ENCODE results near the gene SPATA31C1.

DNA sequence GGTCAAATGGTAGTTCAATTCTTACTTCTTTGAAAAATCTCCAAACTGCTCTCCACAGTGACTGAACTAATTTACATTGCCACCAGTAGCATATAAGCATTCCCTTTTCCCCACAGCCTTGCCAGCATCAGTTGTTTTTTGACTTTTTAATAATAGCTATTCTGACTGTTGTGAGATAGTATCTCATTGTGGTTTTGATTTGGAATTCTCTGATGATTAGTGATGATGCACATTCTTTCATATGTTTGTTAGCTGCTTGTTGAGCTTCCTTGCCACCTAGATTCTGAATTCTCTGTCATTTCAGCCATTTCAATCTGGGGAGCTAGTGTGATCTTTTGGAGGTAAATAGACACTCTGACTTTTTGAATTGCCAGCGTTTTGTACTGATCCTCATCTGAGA is 32.5 kb downstream of the SPATA31C1 start:
- no peak for TF ChIP-seq FOSL1 (CRISPR knock-in tag; IDR thresholded peaks at IDR 0.05; ENCODE audit: borderline replicate concordance)
- TF ChIP-seq HNRNPUL1 (IDR thresholded peaks at IDR 0.05; ENCODE audit: low read depth, low read length): no peak
- no peak for TF ChIP-seq ZNF530 (CRISPR knock-in tag; IDR thresholded peaks at IDR 0.05; ENCODE audit: low read depth)
- no peak for TF ChIP-seq PRPF4 (IDR thresholded peaks at IDR 0.05; ENCODE audit: low read depth, low read length, poor library complexity, severe bottlenecking)
